OCI-LY7 (cell line): Measurements from ENCODE around the gene RARA. TPM values are rescaled to one million over a fixed set of nuclear protein-coding genes. Genes with fewer than 3 reads are reported as not detected.

Experiments used
- BruUV-seq: library from RNA; stranded (reverse); fragments of 400-500 nt; replicated peaks from 2 replicates; lab custom pipeline; 2021; lab: Mats Ljungman, UMichigan
- CTCF ChIA-PET: fragments of 300-600 bp; sonication (Branson Sonifier 250); formaldehyde crosslinking; loops from one replicate; lab custom pipeline; 2022; ENCODE audit warnings: antibody characterized with exemption; ENCODE audit not compliant: unreplicated experiment; lab: Charles Lee
- POLR2A ChIA-PET: fragments of 300-600 bp; sonication (Branson Sonifier 250); formaldehyde crosslinking; loops from one replicate; lab custom pipeline; 2022; ENCODE audit warnings: antibody characterized with exemption; lab: Charles Lee
- DNase-seq: peaks from one replicate; pipeline ENCODE4 v3.0.0-alpha.2; 2015; ENCODE audit warnings: low spot score
- H2AFZ ChIP-seq: fragments of 200-600 bp; sonication (generic), shearing (Covaris generic); 2 replicates; pipeline ENCODE4 v1.6.1; 2014; ENCODE audit warnings: mild to moderate bottlenecking, antibody characterized with exemption, low read length, moderate library complexity
- H3K27ac ChIP-seq: fragments of 200-600 bp; sonication (generic); 2 replicates; pipeline ENCODE4 v1.5.1; 2014; ENCODE audit warnings: mixed run types, low read depth, mild to moderate bottlenecking, moderate library complexity, low read length, inconsistent platforms; ENCODE audit not compliant: poor library complexity, severe bottlenecking
- H3K36me3 ChIP-seq: fragments of 200-600 bp; sonication (generic); 2 replicates; pipeline ENCODE4 v1.6.1; 2014; ENCODE audit warnings: mild to moderate bottlenecking, antibody characterized with exemption, low read length, moderate library complexity, mixed read lengths; ENCODE audit not compliant: insufficient read depth
- H3K4me1 ChIP-seq: fragments of 200-600 bp; sonication (generic); 2 replicates; pipeline ENCODE4 v1.5.1; 2014; ENCODE audit warnings: mild to moderate bottlenecking, low read length; ENCODE audit not compliant: insufficient read depth, poor library complexity, severe bottlenecking
- H3K4me2 ChIP-seq: fragments of 200-600 bp; sonication (generic); 2 replicates; pipeline ENCODE4 v1.6.1; 2014; ENCODE audit warnings: mild to moderate bottlenecking, low read length
- H3K4me3 ChIP-seq: fragments of 200-600 bp; sonication (generic); 2 replicates; pipeline ENCODE4 v1.5.1; 2014; ENCODE audit warnings: mild to moderate bottlenecking, low read depth, low read length; ENCODE audit not compliant: poor library complexity, severe bottlenecking
- H3K79me2 ChIP-seq: fragments of 200-600 bp; sonication (generic); 2 replicates; pipeline ENCODE4 v1.6.1; 2016; ENCODE audit warnings: low read depth, mild to moderate bottlenecking, low read length, moderate library complexity, mixed read lengths; ENCODE audit not compliant: insufficient read depth
- H3K9me2 ChIP-seq: fragments of 200-600 bp; sonication (generic); 2 replicates; pipeline ENCODE4 v1.6.1; 2016; ENCODE audit warnings: mild to moderate bottlenecking, low read length, mixed read lengths; ENCODE audit not compliant: insufficient read depth
- H3K9me3 ChIP-seq: fragments of 200-600 bp; sonication (generic); 2 replicates; pipeline ENCODE4 v1.6.1; 2014; ENCODE audit warnings: mild to moderate bottlenecking, mixed run types, low read length, mixed read lengths
- H4K20me1 ChIP-seq: fragments of 200-600 bp; sonication (generic); 2 replicates; pipeline ENCODE4 v1.6.1; 2014; ENCODE audit warnings: mild to moderate bottlenecking, antibody characterized with exemption, low read length, moderate library complexity, mixed read lengths; ENCODE audit not compliant: insufficient read depth
- EZH2phosphoT487 ChIP-seq: fragments of 200-600 bp; sonication (generic); IDR thresholded peaks from 2 replicates; pipeline ENCODE4 v1.6.1; 2018; ENCODE audit warnings: low read depth, borderline replicate concordance, mild to moderate bottlenecking, mixed run types, antibody characterized with exemption, low read length, moderate library complexity, mixed read lengths
- intact Hi-C: fragments of 100-400 bp; cut with micrococcal nuclease; formaldehyde crosslinking; loops from one replicate; pipeline ENCODE4 v1.10.0; 2022; ENCODE audit not compliant: unreplicated experiment
- total RNA-seq, 2 experiments: library from RNA; depleted of rRNA in 1 of 2; stranded (reverse); fragments of >200 nt in 1 of 2; shearing (Covaris generic) in 1 of 2; gene quantifications; 2 replicates each; pipeline ENCODE4 v1.2.3, GENCODE V29; 2014 to 2022
- TF ChIP-seq, protein P1 (sequence below): fragments of 200-600 bp; sonication (generic); conservative IDR thresholded peaks from 2 replicates; pipeline ENCODE4 v1.5.1; 2014; ENCODE audit warnings: mild to moderate bottlenecking, antibody characterized with exemption, low read length, moderate library complexity, mixed read lengths

The RARA gene
- total RNA-seq, 2 experiments from 2014 or later: 3.1 to 8.6 TPM

DNA sequence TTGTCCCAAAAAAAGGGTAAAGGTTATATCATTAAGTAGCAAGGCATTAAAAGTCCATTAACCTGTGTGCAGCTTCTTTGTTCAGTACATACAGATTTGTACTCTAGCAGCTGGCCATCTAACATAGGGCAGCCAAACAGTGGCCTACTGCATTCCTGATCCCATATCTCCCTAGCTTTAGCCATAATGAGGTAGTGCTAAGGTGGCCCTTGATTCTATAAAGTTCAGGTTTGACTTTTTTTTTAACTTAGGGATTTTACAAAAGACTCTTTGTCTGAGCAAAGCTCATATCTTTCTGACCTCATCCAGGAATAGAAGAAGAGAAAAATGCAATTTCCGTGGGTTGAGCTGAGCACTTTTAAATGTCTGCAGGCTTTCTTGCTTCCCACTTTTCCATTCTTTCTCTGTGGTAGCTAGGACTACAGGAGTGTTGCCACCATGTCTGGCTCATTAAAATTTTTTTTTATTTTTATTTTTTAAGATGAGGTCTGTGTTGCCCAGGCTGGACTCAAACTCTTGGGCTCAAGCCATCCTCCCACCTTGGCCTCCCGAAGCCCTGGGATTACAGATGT lies 40.8 kb upstream of the RARA start:
- DNase-seq: no peak
- no peaks in the 10 kb centered on the region for H3K4me1 ChIP-seq
- CTCF ChIA-PET: no interaction called here
- H3K36me3 ChIP-seq: peaks cover 31% of the 10 kb centered on the region
- H3K79me2 ChIP-seq: no peaks in the 10 kb centered on the region
- no peak overlapping the region for H2AFZ ChIP-seq
- no peaks in the 10 kb centered on the region for H3K9me3 ChIP-seq
- no peak overlapping the region for H3K4me2 ChIP-seq
- no peak overlapping the region for H3K4me3 ChIP-seq
- TF ChIP-seq, protein P1, sequence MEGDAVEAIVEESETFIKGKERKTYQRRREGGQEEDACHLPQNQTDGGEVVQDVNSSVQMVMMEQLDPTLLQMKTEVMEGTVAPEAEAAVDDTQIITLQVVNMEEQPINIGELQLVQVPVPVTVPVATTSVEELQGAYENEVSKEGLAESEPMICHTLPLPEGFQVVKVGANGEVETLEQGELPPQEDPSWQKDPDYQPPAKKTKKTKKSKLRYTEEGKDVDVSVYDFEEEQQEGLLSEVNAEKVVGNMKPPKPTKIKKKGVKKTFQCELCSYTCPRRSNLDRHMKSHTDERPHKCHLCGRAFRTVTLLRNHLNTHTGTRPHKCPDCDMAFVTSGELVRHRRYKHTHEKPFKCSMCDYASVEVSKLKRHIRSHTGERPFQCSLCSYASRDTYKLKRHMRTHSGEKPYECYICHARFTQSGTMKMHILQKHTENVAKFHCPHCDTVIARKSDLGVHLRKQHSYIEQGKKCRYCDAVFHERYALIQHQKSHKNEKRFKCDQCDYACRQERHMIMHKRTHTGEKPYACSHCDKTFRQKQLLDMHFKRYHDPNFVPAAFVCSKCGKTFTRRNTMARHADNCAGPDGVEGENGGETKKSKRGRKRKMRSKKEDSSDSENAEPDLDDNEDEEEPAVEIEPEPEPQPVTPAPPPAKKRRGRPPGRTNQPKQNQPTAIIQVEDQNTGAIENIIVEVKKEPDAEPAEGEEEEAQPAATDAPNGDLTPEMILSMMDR: no peak
- TF ChIP-seq EZH2phosphoT487: no peak
- H3K27ac ChIP-seq: no peak overlapping the region
- POLR2A ChIA-PET: interaction anchor here (1.0 to 1.4 kb wide), 2 partner anchors 15 to 21 kb away, joined by 3 to 4 read pairs; no protein-coding TSS in a partner anchor
- H4K20me1 ChIP-seq: no peaks in the 10 kb centered on the region
- BruUV-seq: no TSS peak
- intact Hi-C loops: no loop called here
- H3K9me2 ChIP-seq: no peaks in the 10 kb centered on the region

DNA sequence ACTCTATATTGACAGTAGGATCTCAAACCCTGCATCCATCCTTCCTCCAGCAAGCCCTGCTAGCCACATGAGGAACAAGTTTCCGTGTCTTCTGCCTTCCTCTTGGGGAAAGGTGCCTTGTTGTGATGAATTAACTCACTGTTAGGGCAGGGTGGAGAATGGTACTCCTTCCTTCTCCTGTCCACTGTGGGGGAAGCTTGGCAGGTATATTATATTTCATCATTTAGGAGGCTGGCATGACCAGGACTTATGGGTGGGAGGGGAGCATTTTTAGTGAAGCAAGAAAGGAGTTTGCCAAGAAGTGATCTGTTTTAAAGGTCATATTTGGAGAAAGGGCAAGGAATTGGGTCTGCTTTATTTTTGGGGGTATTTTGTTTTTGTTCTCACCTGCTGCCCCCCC lies 30.6 kb upstream of the RARA start:
- Histone ChIP-seq H4K20me1 (no peaks in the 10 kb centered on the region), H3K4me1 (peaks cover 2% of the 10 kb centered on the region), H3K79me2 (no peaks in the 10 kb centered on the region), H3K4me2 (no peak overlapping the region), H3K36me3 (peaks cover 58% of the 10 kb centered on the region), H3K9me2 (no peaks in the 10 kb centered on the region), H3K4me3 (no peak overlapping the region), H2AFZ (no peak overlapping the region), H3K27ac (no peak overlapping the region), H3K9me3 (no peaks in the 10 kb centered on the region)
- CTCF ChIA-PET: no interaction called here
- TF ChIP-seq EZH2phosphoT487: no peak
- TF ChIP-seq, protein P1: no peak
- POLR2A ChIA-PET: no interaction called here
- no TSS peak for BruUV-seq
- intact Hi-C loops: no loop called here
- DNase-seq: no peak

DNA sequence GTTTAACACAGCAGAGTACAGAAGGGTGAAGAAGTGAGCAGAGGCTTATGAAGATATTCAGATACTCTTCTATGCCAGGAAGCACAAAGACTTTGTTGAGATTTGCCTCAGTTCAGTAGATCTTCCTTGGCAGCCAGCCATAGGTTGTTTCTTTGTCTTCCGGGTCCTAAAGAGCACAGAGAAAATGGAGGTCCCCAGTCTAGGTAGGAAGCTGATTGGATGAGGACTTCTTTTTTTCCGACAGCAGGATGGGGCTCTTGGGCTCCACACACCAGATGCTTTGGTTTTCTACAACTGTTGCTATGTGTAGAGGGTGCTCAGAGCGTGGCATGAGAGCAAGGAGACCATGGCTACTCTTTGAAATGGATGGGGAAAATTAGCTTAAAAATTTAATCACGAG lies 29.6 kb upstream of the RARA start:
- BruUV-seq: no TSS peak
- Histone ChIP-seq H3K27ac (no peak overlapping the region), H3K9me3 (no peaks in the 10 kb centered on the region), H3K36me3 (peaks cover 51% of the 10 kb centered on the region), H3K4me3 (no peak overlapping the region), H3K4me1 (peaks cover 2% of the 10 kb centered on the region), H2AFZ (no peak overlapping the region), H4K20me1 (no peaks in the 10 kb centered on the region), H3K79me2 (no peaks in the 10 kb centered on the region), H3K9me2 (no peaks in the 10 kb centered on the region), H3K4me2 (no peak overlapping the region)
- no peak for DNase-seq
- POLR2A ChIA-PET: no interaction called here
- intact Hi-C loops: no loop called here
- no peak for TF ChIP-seq EZH2phosphoT487
- TF ChIP-seq, protein P1: no peak
- CTCF ChIA-PET: interaction anchor here (0.6 kb wide), 1 partner anchor 145 kb away, joined by 4 read pairs; no protein-coding TSS in a partner anchor
